ENCODE data around the gene ILKAP. TPM values are rescaled to one million over a fixed set of nuclear protein-coding genes. Genes with fewer than 3 reads are reported as not detected.

ILKAP gene
- polyA plus RNA-seq, 1 experiment, result 31.1 TPM

- no peak overlapping the region for H3K4me3 ChIP-seq (ENCODE audit: low read depth, low read length)
- H3K36me3 ChIP-seq (ENCODE audit: control insufficient read depth, insufficient read depth, low read length), result no peaks in the 10 kb centered on the region
- DNase-seq (ENCODE audit: low read depth), result no peak
- ChIA-PET POLR2A (no interaction called here), CTCF (no interaction called here)
- TF ChIP-seq CTCF (IDR thresholded peaks at IDR 0.05; ENCODE audit: insufficient read depth, low read depth, low read length), result no peak
- H3K27me3 ChIP-seq (ENCODE audit: control insufficient read depth, insufficient read depth, low read length), result peaks cover 4% of the 10 kb centered on the region
These were observed 80.9 kb downstream of the ILKAP start for GRCh38 chr2:238122287-238123217.

GRCh38 chr2:238121511-238122286, 81.8 kb downstream of the ILKAP start:
- CTCF ChIA-PET, result no interaction called here

GRCh38 chr2:238120463-238121298, 82.8 kb downstream of the ILKAP start:
- H3K36me3 ChIP-seq (ENCODE audit: control insufficient read depth, insufficient read depth, low read length), result no peaks in the 10 kb centered on the region
- peaks cover 4% of the 10 kb centered on the region for H3K27me3 ChIP-seq (ENCODE audit: control insufficient read depth, insufficient read depth, low read length)
- peak; percentile 11; the same call in 1 of the 2 replicates for TF ChIP-seq CTCF (IDR thresholded peaks at IDR 0.05; ENCODE audit: insufficient read depth, low read depth, low read length)
- CTCF ChIA-PET, result interaction anchor here (0.6 to 1.3 kb wide), 3 partner anchors 12 to 143 kb away, joined by 3 to 7 read pairs (median 5); no protein-coding TSS in a partner anchor
- POLR2A ChIA-PET, result no interaction called here
- DNase-seq (ENCODE audit: low read depth), result no peak
- no peak overlapping the region for H3K4me3 ChIP-seq (ENCODE audit: low read depth, low read length)

More at GRCh38 chr2:238121511-238122286, 81.8 kb downstream of the ILKAP start:
- DNase-seq (ENCODE audit: low read depth), result no peak
- POLR2A ChIA-PET, result no interaction called here
- Histone ChIP-seq H3K36me3 (ENCODE audit: control insufficient read depth, insufficient read depth, low read length) (no peaks in the 10 kb centered on the region), H3K4me3 (ENCODE audit: low read depth, low read length) (no peak overlapping the region), H3K27me3 (ENCODE audit: control insufficient read depth, insufficient read depth, low read length) (peaks cover 4% of the 10 kb centered on the region)
- no peak for TF ChIP-seq CTCF (IDR thresholded peaks at IDR 0.05; ENCODE audit: insufficient read depth, low read depth, low read length)

Other genes starting within 250 kb of the ILKAP start
- 47.9 and 67.4 TPM in 2 replicates for gene UBE2F, start 236.7 kb downstream of the ILKAP start, polyA plus RNA-seq (2011; rRNA removed)
- gene SCLY, start 142.7 kb downstream of the ILKAP start, polyA plus RNA-seq (2011; rRNA removed), result 6.8 and 7.7 TPM in 2 replicates
- gene ESPNL, start 103.4 kb downstream of the ILKAP start, polyA plus RNA-seq (2011; rRNA removed), result 1.3 and 2.1 TPM in 2 replicates
- gene KLHL30, start 65.0 kb downstream of the ILKAP start, polyA plus RNA-seq (2011; rRNA removed), result 0.29 and 0.58 TPM in 2 replicates
- gene ERFE, start 44.7 kb downstream of the ILKAP start, polyA plus RNA-seq (2011; rRNA removed), result 1.2 and 2.9 TPM in 2 replicates
- 0.93 and 1.7 TPM in 2 replicates for gene HES6, start 36.3 kb upstream of the ILKAP start, polyA plus RNA-seq (2011; rRNA removed)
- 2.6 and 3.1 TPM in 2 replicates for gene PER2, start 84.9 kb upstream of the ILKAP start, polyA plus RNA-seq (2011; rRNA removed)
- gene TRAF3IP1, start 116.8 kb upstream of the ILKAP start, polyA plus RNA-seq (2011; rRNA removed), result 4.9 and 5.8 TPM in 2 replicates
- 24.9 and 33.4 TPM in 2 replicates for gene ASB1, start 223.2 kb upstream of the ILKAP start, polyA plus RNA-seq (2011; rRNA removed)